ENCODE measurements around the gene CPNE6.
"Not testable (repeated sequence)": the region's sequence is repeated elsewhere in the genome, so short reads cannot be mapped to it uniquely, and the experiment has no call there.

The CPNE6 gene

DNA sequence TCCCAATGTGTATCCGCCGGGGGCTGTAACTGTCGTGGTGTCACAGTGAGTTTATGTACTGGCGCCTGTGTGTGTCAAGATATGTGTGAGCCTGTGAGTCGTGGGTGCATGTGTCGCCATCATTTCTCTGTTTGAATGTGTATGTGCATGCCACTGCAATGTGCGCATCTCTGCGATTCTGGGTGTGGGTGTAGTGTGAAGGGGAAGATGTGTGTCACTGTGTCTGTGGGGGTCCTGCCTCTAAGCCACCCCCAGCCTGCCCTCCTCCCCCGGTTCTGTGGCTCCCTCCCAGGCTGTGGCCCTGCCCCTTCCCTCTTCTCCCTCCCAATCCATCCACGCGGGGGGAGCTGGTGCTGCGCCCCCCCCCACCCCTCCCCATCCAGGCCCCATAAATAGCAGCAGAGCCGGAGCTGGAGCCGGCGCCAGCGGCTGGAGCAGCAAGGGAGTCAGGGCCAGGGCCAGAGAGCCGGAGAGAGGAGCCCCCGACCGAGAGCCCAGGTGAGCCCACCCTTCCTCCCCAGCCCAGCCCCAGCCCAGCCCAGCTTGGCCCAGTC, at the start of gene CPNE6:
Gene CPNE6, plus strand, starts transcription at position 419 of the 554 bp plus-strand sequence. CDS start 1,375 bp downstream, outside the sequence.
- peak; percentile 17 for DNase-seq

GRCh38 chr14:24024939-24025418, 46.4 kb upstream of the CPNE6 start:
- DNase-seq: not testable (repeated sequence)

DNA sequence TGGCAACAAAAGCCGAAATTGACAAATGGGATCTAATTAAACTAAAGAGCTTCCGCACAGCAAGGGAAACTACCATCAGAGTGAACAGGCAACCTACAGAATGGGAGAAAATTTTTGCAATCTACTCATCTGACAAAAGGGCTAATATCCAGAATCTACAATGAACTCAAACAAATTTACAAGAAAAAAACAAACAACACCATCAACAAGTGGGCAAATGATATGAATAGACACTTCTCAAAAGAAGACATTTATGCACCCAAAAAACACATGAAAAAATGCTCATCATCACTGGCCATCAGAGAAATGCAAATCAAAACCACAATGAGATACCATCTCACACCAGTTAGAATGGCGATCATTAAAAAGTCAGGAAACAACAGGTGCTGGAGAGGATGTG, 41.7 kb upstream of the CPNE6 start:
- DNase-seq: not testable (repeated sequence)

GRCh38 chr14:24031331-24031730, 40.0 kb upstream of the CPNE6 start:
- not testable (repeated sequence) for DNase-seq

DNA sequence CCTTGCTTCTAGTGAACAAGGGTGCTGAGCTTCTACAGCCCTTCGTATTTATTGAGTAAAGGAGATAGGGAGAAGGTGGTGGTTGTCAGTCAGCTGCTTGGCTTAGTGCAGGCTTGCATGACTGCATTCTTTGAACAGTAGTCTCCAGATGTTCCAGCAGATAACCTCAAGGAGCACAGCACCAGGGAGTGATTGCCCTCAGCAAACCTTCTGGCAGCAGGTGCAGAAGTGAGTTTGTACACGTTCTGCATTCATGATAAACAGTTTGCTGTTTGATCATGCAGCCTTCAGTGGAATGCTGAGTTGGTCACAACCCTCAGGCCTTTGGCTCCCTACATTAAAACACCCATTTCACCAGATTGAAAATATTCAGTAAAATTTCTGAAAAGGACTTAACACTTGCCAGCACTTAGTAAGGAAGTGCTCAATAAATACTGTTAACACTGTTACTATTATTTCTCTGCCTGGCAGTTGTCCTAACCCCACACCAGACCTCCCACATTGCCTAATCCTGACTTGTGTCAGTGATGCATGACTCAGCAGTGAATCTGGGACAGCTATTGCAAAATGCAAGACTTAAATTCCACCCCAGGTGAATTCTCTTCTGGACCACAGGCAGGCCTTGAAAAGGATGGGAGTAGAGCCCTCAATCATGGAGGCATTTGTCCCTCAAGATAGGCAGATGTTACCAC, 38.5 kb upstream of the CPNE6 start:
- no peak for DNase-seq

- DNase-seq: not testable (repeated sequence)
These were observed 35.6 kb upstream of the CPNE6 start for GRCh38 chr14:24035769-24036168.

- DNase-seq: peak; percentile 76
These were observed 35.0 kb upstream of the CPNE6 start for GRCh38 chr14:24036169-24036962.

DNA sequence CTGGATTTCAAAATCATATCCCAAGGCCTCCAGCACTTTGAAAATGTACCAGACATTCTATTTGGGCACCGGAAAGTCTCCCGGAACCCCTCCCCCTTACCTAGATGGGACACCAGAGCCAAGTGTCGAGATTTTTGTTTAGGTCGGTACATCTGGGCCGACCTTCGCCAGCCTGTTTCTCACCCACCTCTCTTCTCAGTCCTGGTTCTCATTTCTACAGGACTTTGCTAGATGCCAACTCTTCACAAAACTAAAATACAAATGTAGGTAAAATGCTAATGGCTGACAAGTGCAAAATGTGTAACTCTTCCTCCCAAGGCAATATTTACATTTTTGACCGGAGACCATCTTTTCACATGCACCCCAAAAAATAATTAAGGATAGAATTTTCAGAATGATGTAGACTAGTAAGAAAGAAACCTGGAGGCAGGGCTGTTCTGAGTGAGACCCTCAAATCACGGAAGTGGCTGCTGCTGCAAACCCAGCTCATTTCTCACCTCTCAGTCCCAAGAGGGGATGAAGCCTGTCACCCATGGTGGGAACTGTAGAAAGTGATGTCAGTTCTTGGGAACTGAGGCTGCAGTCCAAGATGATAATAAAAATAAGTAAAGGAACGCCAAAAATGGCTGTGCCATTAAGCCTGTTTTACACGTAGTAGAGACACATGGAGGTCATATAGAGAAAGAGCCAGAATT, 34.3 kb upstream of the CPNE6 start:
- not testable (repeated sequence) for DNase-seq

DNA sequence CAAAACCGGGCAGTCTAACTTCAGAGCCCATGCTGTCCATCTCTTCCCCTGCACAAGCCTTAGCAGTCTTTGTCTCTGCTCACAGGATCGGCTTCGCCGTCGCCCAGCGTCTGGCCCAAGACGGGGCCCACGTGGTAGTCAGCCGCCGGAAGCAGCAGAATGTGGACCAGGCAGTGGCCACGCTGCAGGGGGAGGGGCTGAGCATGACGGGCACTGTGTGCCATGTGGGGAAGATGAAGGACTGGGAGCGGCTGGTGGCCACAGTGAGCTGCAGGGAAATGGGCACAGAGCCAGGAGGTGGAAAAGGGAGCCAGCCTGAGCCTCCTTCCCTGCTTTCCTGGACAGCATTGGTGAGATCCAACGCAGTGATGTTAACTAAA, 33.7 kb upstream of the CPNE6 start:
- no peak for DNase-seq

GRCh38 chr14:24038686-24039085, 32.7 kb upstream of the CPNE6 start:
- DNase-seq: no peak

DNA sequence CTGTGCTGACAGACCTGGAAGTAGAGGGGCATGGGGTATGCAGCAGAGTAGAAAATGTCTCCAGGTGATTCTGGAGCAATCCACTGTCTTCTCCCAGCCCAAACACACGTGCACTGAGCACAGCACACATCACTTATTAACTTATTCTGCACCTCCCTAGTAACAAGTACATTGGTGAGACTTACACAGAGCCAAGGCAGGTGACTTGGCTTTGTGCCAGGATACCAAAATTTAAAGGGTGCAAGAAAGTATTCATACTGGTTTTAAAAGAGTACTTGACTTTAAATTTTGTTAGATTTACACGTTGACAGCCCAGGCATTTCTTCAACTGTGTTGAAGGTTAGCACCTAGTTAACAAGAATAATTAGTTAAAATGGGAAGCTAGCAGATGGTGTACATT, 30.7 kb upstream of the CPNE6 start:
- no peak for DNase-seq

DNA sequence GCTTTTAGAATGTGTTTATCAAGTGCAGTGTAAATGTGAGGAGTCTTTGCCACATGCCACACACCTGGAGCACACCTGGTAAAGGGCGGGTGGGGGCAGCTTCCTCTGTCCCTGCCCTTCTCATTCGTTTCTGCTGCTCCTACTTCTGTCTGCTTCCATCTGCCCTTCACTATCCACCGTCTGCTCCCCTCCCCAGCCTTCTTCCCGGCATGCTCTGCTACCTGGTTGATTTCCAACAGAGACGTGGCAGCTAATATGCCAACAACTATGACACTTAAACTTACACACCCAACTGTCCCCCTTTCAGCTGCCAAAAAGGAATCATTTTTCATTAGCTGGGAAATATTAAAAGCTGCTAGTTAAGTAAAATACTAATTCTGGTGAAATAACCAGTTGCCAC, 28.6 kb upstream of the CPNE6 start:
- DNase-seq: no peak

DNA sequence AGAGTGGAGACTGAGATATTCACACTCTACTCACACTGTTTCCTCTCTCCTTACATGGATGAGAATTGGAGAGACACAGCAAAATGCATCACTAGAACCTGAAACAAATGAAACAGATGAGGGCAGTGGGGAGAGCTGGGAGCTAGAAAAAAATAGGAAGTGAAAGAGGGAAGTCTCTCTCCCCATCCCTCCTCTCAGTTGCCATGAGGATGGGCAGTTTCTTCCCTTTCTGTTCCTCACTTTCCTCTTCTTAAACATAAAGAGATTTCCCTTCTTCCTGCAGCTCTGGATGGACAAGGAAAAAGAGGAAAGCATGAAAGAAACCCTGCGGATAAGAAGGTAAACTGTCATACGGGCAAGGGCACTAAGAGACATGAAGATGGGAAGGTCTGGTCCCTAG, 22.4 kb upstream of the CPNE6 start:
- DNase-seq: not testable (repeated sequence)

DNA sequence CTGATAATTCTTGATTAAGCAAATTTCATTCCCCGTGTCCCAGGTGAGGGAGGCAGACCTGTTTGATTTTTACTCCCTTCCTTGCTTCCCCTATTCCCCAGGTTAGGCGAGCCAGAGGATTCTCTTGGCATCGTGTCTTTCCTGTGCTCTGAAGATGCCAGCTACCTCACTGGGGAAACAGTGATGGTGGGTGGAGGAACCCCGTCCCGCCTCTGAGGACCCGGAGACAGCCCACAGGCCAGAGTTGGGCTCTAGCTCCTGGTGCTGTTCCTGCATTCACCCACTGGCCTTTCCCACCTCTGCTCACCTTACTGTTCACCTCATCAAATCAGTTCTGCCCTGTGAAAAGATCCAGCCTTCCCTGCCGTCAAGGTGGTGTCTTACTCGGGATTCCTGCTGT, 20.6 kb upstream of the CPNE6 start:
- DNase-seq: not testable (repeated sequence)

DNA sequence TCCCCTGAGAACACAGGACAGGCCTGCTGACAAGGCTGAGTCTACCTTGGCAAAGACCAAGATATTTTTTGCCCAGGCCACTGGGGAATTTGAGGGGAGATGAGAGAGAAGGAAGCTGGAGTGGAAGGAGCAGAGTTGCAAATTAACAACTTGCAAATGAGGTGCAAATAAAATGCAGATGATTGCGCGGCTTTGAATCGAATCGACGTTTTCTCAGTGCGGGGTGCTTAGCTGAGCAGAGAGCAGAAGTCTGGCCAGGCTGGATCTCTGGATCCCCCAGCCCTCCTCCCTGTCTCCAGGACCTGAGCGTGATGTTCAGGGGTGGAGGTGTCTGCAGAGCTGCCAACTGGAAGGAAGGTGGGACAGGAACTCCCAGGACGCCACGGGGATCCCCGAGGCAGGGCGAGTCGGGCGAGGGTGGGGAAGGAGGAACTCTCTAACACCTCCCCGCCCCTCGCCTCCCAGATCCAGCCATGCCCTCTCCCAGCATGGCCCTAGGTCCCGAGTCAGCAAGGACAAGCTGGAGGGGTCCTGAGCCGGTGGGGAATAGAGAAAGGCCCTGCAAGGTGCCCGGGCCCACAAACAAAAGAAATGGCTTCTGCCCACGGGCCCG, 20.1 kb upstream of the CPNE6 start:
- no peak for DNase-seq

DNA sequence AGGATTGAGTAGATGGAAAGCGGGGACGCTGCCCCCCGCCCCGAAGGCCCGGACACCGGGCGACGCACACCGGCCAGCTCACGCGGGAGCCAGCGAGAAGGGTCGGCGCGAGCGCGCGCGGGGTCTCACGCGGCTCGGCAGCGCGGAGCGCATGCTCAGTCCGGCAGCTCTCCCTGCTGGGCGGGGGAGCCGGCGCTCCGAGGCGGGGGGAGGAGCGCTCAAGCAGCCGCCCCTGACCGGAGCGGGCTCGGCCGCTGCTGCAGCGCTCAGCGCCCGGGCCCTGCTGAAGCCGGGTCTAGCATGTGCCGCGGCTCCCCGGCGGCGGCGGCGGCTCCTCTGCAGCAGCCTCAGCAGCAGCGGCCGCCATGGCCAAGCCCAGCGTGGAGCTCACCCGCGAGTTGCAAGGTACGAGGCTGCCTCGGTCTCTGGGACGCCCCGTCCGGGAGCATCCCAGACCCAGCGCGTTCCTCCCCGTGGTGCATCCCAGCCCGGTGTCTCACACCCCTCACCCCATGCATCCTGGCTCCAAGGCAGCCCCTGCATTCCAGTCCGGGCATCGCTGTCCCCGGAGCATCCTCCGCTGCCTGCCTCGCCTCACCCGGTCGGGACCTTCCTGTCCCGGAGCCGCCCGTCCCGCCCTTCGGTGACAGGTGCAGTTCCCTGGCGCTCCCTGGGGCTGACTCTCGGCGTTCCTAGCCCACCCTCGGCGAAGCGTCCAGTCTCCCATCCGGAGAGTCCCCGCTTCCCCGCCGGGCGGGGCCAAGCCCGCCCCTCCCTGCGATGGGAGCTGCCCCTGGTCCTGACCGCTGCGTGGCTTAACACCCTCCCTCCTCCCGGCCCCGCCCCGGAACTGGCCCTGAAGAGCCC, 19.3 kb upstream of the CPNE6 start, which contains the start of gene CARMIL3:
Gene CARMIL3, plus strand, starts transcription at position 221 of the 867 bp plus-strand sequence. Its CDS starts 145 bp downstream, at position 366.
- peak; percentile 70 for DNase-seq

DNA sequence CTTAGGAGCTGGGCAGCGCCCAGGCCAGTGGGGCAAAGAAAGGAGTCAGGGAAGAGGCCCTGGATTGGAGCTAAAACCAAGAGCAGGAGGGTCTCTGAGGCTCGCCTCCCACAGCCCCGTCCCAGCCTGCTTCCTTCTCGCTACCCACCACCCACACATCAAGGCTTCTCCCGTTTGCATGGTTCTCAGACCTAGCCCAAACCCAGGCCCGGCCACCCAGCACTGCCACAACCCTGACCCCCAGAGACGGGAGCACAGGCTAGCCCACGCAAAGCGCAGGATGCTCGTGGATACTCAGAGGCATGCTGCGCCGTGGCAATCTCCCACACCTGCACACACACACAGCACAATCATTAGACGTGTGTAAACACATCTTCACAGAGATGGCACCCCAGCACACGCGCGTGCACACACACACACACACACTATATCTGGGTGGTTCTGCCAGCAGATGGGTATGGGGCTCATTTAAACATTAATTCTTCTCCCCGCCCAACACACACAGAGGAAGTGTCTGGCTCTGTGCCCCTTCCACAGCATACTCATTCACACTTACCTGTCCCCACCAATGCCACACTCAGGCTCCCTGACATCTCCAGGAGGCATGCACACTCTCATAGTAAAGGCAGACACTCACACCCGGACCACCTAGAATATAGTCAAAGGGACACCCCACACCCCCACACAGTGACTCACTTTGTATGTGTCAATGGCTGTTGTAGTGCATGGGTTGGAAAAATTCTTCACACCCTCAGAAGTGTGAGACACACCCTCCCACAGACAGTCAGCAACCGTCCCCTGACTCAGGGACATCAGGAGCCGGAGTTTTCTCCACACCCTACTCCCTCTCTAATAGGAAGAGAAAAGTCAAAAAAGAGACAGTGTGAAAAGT, 18.5 kb upstream of the CPNE6 start:
- peak; percentile 63 for DNase-seq

DNA sequence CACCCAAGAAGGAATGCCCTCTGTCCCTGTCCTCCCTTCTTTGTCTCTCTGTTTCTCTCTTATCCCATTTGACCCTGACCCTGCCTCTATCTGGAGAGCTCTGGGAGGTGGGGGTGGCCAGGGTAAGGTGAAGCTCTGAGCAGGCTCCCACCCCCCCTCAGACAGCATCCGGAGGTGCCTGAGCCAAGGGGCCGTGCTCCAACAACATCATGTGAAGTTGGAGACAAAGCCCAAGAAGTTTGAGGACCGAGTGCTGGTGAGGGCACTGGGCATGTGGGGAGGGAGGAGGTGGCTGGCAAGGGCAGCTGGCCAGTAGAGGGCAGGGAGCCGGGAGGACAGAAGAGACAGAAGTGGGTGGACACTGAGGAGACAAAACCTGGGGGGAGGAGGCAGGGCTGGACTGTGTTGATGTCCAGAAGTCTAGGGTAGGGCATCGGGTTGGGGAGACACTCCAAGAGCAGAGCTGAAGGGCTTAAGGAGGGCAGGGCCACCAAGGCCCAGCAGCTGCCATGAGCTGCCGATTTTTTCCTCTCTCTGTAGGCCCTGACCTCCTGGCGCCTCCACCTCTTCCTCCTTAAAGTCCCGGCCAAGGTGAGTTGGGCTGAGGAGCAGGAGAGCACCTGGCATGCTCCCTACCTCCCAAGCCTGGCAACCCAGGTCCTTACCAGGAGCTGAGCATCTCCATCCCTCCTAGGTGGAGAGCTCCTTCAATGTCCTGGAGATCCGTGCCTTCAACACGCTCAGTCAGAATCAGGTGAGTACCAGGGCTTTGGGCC, 17.6 kb upstream of the CPNE6 start:
- DNase-seq: no peak

GRCh38 chr14:24054324-24054641, 17.1 kb upstream of the CPNE6 start:
- no peak for DNase-seq

DNA sequence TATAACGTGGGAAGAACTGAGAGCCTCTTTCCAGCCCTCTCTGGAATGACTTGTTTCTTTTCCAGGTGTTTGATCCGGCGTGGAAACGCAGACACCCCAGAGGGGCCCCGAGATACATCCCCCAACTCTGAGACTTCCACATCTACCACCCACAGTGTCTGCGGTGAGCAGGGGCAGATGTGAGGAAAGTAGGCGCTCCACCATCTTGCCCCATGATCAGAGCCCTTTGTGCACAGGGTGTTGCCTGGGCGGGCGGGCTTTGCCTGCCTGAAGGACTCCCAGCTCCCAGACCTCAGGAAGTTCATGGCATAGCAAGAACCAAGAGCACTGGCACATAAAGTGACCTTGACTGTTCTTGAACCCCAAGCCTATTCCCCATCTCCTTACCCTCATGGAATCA, 16.7 kb upstream of the CPNE6 start:
- DNase-seq: no peak
